ENCODE results near the gene FOXA3. TPM values are rescaled to one million over a fixed set of nuclear protein-coding genes. Genes with fewer than 3 reads are reported as not detected.
A peak's percentile ranks its signal among the peaks of the same experiment; 100 is the strongest.

The FOXA3 gene
- polyA plus RNA-seq, 2 of the 4 experiments (the other 2 are of a cell fraction) = 1.6 to 5.3 TPM

DNA sequence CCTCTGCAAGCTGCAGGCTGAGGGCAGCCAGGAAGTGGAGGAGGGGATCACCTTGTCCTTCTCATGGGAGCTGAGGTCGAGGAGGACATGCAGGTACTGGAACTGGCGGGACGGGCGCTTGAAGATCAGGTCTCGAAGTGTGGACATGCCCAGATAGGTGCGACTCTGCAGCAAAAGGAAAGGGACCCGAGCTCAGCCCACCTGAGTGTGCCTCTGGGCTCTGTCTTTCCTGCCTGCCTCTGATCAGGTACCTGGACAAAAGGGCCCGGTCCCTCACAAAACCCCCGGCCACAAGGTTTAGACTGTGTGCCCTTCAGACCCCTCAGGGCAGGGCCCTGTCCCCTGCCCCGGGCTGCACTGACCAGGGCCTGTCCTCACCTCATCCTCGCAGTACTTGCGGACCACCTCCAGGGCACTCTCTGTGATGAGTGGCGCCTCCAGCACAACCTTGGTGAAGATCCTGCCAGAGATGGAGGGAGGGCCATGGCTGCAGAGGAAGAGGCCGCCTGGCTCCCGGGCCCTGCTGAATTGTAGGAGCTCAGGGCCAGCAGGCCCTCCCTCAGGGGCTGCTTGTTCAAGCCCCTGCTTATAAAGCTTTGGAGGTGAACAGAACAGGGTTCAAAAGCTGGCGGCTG, 36.5 kb upstream of the FOXA3 start:
- Histone ChIP-seq H3K4me3 (no peak overlapping the region), H3K27ac (no peak overlapping the region), H3K9me3 (no peaks in the 10 kb centered on the region), H3K4me1 (no peaks in the 10 kb centered on the region), H3K4me2 (no peak overlapping the region)
- DNase-seq (ENCODE audit: low read depth in 1 of 2, low spot score in 1 of 2) = no peak
- ATAC-seq = peak; percentile 5 to 45; a peak in 3 of 6 replicates
- ChIA-PET POLR2A (interaction anchor here (1.2 to 1.5 kb wide), 2 partner anchors 10 to 35 kb away, joined by 3 to 5 read pairs; partner anchors contain the start of gene SYMPK), CTCF (interaction anchor here (1.2 to 62.0 kb wide), 3 partner anchors 9 to 55 kb away, joined by 4 to 2204 read pairs (median 38); partner anchors contain the start of genes DMPK, DMWD, RSPH6A and SIX5)
- WGBS (ENCODE audit: missing lambda C conversion rate) = 91% methylated on average over 16 of the region's 16 CpGs
- FAIRE-seq = no peak
- no peak for TF ChIP-seq HOXB13 (CRISPR knock-in tag; IDR thresholded peaks at IDR 0.05; ENCODE audit: low read depth)
- no peak for TF ChIP-seq ZNF302 (CRISPR knock-in tag; IDR thresholded peaks at IDR 0.05)
- no peak for TF ChIP-seq FOXS1 (CRISPR knock-in tag; IDR thresholded peaks at IDR 0.05)
- TF ChIP-seq CBX2 (IDR thresholded peaks at IDR 0.05; ENCODE audit: borderline replicate concordance, low read depth) = no peak
- TF ChIP-seq, protein P1, sequence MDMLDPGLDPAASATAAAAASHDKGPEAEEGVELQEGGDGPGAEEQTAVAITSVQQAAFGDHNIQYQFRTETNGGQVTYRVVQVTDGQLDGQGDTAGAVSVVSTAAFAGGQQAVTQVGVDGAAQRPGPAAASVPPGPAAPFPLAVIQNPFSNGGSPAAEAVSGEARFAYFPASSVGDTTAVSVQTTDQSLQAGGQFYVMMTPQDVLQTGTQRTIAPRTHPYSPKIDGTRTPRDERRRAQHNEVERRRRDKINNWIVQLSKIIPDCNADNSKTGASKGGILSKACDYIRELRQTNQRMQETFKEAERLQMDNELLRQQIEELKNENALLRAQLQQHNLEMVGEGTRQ (IDR thresholded peaks at IDR 0.05) = no peak
- TF ChIP-seq ESRRA (IDR thresholded peaks at IDR 0.05; ENCODE audit: borderline replicate concordance, low read length) = no peak
- TF ChIP-seq EP300 (IDR thresholded peaks at IDR 0.05) = no peak
- TF ChIP-seq RCOR1 (IDR thresholded peaks at IDR 0.05; ENCODE audit: low read depth, low read length) = no peak
- TF ChIP-seq, protein P2, sequence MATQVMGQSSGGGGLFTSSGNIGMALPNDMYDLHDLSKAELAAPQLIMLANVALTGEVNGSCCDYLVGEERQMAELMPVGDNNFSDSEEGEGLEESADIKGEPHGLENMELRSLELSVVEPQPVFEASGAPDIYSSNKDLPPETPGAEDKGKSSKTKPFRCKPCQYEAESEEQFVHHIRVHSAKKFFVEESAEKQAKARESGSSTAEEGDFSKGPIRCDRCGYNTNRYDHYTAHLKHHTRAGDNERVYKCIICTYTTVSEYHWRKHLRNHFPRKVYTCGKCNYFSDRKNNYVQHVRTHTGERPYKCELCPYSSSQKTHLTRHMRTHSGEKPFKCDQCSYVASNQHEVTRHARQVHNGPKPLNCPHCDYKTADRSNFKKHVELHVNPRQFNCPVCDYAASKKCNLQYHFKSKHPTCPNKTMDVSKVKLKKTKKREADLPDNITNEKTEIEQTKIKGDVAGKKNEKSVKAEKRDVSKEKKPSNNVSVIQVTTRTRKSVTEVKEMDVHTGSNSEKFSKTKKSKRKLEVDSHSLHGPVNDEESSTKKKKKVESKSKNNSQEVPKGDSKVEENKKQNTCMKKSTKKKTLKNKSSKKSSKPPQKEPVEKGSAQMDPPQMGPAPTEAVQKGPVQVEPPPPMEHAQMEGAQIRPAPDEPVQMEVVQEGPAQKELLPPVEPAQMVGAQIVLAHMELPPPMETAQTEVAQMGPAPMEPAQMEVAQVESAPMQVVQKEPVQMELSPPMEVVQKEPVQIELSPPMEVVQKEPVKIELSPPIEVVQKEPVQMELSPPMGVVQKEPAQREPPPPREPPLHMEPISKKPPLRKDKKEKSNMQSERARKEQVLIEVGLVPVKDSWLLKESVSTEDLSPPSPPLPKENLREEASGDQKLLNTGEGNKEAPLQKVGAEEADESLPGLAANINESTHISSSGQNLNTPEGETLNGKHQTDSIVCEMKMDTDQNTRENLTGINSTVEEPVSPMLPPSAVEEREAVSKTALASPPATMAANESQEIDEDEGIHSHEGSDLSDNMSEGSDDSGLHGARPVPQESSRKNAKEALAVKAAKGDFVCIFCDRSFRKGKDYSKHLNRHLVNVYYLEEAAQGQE (IDR thresholded peaks at IDR 0.05) = no peak
- TF ChIP-seq TFCP2L1 (CRISPR knock-in tag; IDR thresholded peaks at IDR 0.05) = no peak
- no peak for TF ChIP-seq PHF8 (IDR thresholded peaks at IDR 0.05; ENCODE audit: borderline replicate concordance, low read depth)

DNA sequence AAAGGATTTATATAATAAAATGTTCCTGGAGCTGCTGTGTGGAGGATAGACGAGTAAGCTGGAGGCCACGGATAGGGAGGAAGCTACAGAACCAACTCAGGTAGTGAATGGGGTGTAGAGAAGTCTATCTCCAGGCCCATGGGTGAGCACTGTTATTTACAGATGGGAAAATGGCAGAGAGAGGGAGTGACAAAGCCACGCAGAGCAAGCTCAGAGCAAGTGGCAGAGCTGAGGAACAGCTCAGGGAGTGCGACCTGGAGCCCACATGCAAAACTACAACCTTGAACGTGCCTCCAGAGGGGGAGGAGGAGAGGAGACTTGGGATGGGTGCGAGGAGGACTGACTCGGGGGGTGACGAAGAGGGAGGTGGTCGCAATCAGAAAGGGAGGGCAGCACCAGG, 35.6 kb upstream of the FOXA3 start:
- no peak overlapping the region for H3K4me3 ChIP-seq
- no peak for FAIRE-seq
- no peak overlapping the region for H3K27ac ChIP-seq
- H3K4me1 ChIP-seq = no peaks in the 10 kb centered on the region
- TF ChIP-seq HDAC2 (IDR thresholded peaks at IDR 0.05) (no peak), POLR2AphosphoS2 (conservative IDR thresholded peaks at IDR 0.05; ENCODE audit: low read length) (no peak), RNF2 (IDR thresholded peaks at IDR 0.05; ENCODE audit: borderline replicate concordance, low read depth) (no peak), ZSCAN20 (CRISPR knock-in tag; IDR thresholded peaks at IDR 0.05) (no peak), RAD21 (conservative IDR thresholded peaks at IDR 0.05 in 1 of 2, IDR thresholded peaks at IDR 0.05 in 1 of 2) (no peak), CHD2 (IDR thresholded peaks at IDR 0.05; ENCODE audit: low read length, partially characterized antibody) (no peak), HEYL (CRISPR knock-in tag; IDR thresholded peaks at IDR 0.05) (no peak), ZNF302 (CRISPR knock-in tag; IDR thresholded peaks at IDR 0.05) (no peak), EP300 (IDR thresholded peaks at IDR 0.05) (no peak), EHMT2 (IDR thresholded peaks at IDR 0.05; ENCODE audit: low read depth) (no peak), BHLHE40 (IDR thresholded peaks at IDR 0.05; ENCODE audit: low read depth, low read length) (no peak), CEBPB (IDR thresholded peaks at IDR 0.05) (no peak), CBX8 (IDR thresholded peaks at IDR 0.05) (no peak)
- TF ChIP-seq, protein P3, sequence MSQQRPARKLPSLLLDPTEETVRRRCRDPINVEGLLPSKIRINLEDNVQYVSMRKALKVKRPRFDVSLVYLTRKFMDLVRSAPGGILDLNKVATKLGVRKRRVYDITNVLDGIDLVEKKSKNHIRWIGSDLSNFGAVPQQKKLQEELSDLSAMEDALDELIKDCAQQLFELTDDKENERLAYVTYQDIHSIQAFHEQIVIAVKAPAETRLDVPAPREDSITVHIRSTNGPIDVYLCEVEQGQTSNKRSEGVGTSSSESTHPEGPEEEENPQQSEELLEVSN (IDR thresholded peaks at IDR 0.05; ENCODE audit: borderline replicate concordance, low read depth) = no peak
- TF ChIP-seq, protein P4, sequence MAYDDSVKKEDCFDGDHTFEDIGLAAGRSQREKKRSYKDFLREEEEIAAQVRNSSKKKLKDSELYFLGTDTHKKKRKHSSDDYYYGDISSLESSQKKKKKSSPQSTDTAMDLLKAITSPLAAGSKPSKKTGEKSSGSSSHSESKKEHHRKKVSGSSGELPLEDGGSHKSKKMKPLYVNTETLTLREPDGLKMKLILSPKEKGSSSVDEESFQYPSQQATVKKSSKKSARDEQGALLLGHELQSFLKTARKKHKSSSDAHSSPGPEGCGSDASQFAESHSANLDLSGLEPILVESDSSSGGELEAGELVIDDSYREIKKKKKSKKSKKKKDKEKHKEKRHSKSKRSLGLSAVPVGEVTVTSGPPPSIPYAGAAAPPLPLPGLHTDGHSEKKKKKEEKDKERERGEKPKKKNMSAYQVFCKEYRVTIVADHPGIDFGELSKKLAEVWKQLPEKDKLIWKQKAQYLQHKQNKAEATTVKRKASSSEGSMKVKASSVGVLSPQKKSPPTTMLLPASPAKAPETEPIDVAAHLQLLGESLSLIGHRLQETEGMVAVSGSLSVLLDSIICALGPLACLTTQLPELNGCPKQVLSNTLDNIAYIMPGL (CRISPR knock-in tag; IDR thresholded peaks at IDR 0.05; ENCODE audit: borderline replicate concordance) = no peak
- DNase-seq (ENCODE audit: low read depth in 1 of 2, low spot score in 1 of 2) = no peak
- ChIA-PET POLR2A (interaction anchor here (0.5 to 1.6 kb wide), 3 partner anchors 8 to 964 kb away, joined by 3 to 5 read pairs (median 3); partner anchors contain the start of gene SYMPK), CTCF (interaction anchor here (0.7 to 62.0 kb wide), 4 partner anchors 8 to 44 kb away, joined by 3 to 2204 read pairs (median 20); partner anchors contain the start of genes DMPK, DMWD, RSPH6A and SIX5)
- 94% methylated on average over 9 of the region's 9 CpGs for WGBS (ENCODE audit: missing lambda C conversion rate)
- no peak for ATAC-seq
- H3K4me2 ChIP-seq = no peak overlapping the region
- no peaks in the 10 kb centered on the region for H3K9me3 ChIP-seq
